Lower leg skin (tissue), 3 donors: ENCODE results near the gene OSCP1.

Experiments
- CTCF ChIP-seq, 3 donors: fragments of 450-650 bp; IDR thresholded peaks; one replicate each; pipeline ENCODE4 v1.5.1; 2016; ENCODE audit warnings: antibody characterized with exemption in 3 of 3, mild to moderate bottlenecking in 3 of 3, moderate library complexity in 2 of 3
- POLR2A ChIP-seq, 2 donors: fragments of 450-650 bp; IDR thresholded peaks; one replicate each; pipeline ENCODE4 v1.6.1; 2016 to 2017; ENCODE audit warnings: antibody characterized with exemption in 2 of 2, mild to moderate bottlenecking in 1 of 2, moderate library complexity in 1 of 2

GRCh38 chr1:36420836-36421317 is 29.4 kb downstream of the OSCP1 start:
- TF ChIP-seq CTCF (IDR thresholded peaks at IDR 0.05) (peak in 1 of 3 donors; percentile 90), POLR2A (IDR thresholded peaks at IDR 0.05) (no peak)
